ENCODE measurements around the gene SPTAN1.
"Not testable (repeated sequence)": the region's sequence is repeated elsewhere in the genome, so short reads cannot be mapped to it uniquely, and the experiment has no call there.

SPTAN1 gene

DNA sequence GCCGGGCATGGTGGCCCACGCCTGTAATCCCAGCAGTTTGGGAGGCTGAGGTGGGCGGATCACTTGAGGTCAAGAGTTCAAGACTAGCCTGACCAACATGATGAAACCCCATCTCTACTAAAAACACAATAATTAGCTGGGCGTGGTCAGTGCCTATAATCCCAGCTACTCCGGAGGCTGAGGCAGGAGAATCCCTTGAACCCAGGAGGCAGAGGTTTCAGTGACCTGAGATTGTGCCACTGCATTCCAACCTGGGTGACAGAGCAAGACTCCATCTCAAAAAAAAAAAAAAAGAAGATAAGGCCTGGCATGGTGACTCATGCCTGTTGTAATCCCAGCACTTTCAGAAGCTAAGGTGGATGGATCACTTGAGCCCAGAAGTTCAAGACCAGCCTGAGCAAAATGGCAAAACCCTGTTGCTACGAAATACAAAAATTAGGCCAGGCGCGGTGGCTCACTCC lies 114.1 kb downstream of the SPTAN1 start:
- DNase-seq (ENCODE audit: low read depth in 2 of 2): not testable (repeated sequence)

DNA sequence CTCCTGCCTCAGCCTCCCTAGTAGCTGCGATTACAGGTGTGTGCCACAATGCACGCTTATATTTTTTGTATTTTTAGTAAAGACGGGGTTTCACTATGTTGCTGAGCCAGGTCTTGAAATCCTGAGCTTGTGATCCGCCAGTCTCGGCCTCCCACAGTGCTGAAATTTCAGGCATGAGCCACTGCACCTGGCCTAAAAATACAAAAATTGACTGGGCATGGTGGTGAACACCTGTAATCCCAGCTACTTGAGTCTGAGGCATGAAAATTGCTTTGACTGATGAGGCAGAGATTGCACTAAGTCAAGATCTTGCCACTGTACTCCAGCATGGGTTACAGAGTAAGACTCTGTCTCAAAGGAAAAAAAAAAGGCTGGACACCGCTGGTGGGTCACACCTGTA lies 117.4 kb downstream of the SPTAN1 start:
- DNase-seq (ENCODE audit: low read depth in 2 of 2): no peak

DNA sequence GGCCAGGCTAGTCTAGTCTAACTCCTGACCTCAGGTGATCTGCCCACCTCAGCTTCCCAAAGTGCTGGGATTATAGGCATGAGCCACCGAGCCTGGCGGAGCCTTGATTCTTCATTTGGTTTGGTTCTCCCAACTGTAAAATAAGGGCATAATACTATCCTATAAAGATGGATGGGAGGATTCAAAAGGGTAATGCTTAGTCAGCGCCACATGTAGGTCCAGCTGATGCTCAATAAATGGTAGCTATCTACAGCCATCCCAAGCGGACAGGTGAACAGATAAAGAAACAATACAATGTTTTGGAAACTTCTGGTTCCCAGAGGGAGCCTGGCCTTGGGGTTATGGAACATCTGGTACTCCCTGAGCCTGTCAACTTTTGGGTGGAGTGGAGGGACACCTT lies 123.0 kb downstream of the SPTAN1 start:
- no peak for DNase-seq (ENCODE audit: low read depth in 2 of 2)

DNA sequence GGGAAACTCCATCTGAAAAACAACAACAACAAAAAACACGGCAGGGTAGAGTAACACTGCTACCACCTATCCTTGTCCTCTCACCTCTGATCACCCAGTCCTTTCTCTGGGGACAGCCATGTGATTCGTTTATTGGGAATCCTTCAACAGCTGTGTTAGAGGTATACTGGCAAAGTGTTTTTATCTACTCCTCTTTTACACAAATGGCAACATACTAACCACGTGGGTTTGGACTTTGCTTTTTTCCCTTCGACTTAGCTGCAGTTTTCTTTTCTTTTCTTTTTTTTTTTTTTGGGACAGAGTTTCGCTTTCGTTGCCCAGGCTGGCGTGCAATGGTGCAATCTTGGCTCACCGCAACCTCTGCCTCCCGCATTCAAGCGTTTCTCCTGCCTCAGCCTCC lies 125.4 kb downstream of the SPTAN1 start:
- no peak for DNase-seq (ENCODE audit: low read depth in 2 of 2)

All from stimulated activated CD4-positive, alpha-beta T cell treated with anti-CD3 and anti-CD28 coated beads, Interleukin-4, amount 100 ng/mL, for 48 hours (primary cell).